Kasumi-1 (cell line): ENCODE measurements around the gene MSH5.
"Not testable (repeated sequence)": the region's sequence is repeated elsewhere in the genome, so short reads cannot be mapped to it uniquely, and the experiment has no call there.

ENCODE experiments used
- DNase-seq, 2 experiments: peaks; one replicate each; lab custom pipeline; 2025; lab: John Stamatoyannopoulos, UW

Gene MSH5

DNA sequence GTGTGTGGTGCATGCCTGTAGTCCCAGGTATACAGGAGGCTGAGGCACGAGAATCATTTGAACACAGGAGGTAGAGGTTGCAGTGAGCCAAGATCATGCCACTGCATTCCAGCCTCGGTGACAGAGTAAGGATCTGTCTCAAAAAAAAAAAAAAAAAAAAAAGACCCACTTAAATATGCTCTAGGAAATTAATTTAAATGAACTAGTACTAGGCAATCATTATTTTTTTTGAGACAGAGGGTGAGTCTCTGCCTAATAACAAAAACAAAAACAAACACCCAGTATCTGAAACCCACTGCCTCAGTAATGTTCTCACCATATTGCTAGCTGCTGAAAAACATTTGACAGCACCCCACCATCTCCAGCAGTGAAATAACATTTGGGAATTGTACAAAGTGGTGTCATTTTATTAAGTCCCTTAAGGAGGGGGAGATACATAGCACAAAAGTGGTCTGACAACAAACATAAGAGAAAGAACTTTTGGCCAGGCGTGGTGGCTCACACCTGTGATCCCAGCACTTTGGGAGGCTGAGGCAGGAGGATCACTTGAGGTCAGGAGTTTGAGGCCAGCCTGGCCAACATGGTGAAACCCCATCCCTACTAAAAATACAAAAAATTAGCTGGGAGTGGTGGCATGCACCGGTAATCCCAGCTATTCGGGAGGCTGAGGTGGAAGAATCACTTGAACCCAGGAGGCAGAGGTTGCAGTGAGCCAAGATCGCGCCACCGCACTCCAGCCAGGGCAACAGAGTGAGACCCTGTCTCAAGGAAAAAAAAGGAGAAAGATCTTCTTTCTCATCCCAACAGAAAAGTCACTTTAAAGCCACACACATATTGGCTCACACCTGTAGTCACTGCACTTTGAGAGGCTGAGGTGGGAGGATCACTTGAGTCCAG lies 61.5 kb downstream of the MSH5 start:
- not testable (repeated sequence) for DNase-seq

DNA sequence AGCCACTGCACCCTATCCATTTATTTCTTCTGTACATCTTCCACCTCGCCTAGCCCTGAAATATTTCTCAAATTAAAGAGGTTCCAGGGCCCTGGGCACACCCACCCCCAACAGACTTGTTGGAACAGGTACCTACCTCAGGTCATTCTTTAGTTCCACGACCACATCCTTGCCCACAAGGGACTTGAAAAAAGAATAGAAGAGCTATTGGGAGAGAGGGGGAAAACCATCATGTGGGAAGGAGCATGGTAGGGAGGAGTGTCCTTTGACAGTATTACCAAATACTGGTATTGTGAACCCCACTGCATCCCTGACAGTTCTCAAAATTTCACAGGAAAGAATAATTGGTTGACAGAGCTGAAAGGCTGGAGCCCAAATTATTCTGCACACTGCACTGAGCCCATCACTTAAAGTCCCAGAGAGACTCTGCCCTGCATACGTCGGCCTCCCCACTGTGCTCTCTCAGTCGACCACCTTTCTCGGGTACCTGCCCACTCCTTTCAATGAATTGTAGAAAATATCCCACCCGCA lies 66.2 kb downstream of the MSH5 start:
- DNase-seq, result no peak

GRCh38 chr6:31806470-31807272 lies 66.9 kb downstream of the MSH5 start, which contains the start of gene LSM2:
LSM2 (minus strand) TSS chr6:31806966; CDS start chr6:31806757, 209 bp downstream.
- DNase-seq, result peak; percentile 90 to 93

- DNase-seq, result not testable (repeated sequence)
Observed at GRCh38 chr6:31808599-31808998, 68.8 kb downstream of the MSH5 start.

- no peak for DNase-seq
Observed at GRCh38 chr6:31811645-31812044, 71.8 kb downstream of the MSH5 start.
